Neural crest cell (in vitro differentiated cells): ENCODE results near the gene CCDC70. TPM values are rescaled to one million over a fixed set of nuclear protein-coding genes. Genes with fewer than 3 reads are reported as not detected.

Experiments used
- DNase-seq: peaks from one replicate; pipeline ENCODE4 v3.0.0; 2021; ENCODE audit warnings: low read depth, mixed read lengths, low spot score
- H3K27ac Mint-ChIP-seq: one replicate; pipeline ENCODE4 v1.8.0; 2021; ENCODE audit warnings: mild to moderate bottlenecking, mixed read lengths; ENCODE audit not compliant: unreplicated experiment
- H3K27me3 Mint-ChIP-seq: 2 replicates; pipeline ENCODE4 v1.8.0; 2021; ENCODE audit warnings: low read depth, mild to moderate bottlenecking, mixed read lengths
- H3K36me3 Mint-ChIP-seq: 2 replicates; pipeline ENCODE4 v1.8.0; 2021; ENCODE audit warnings: low read depth, mild to moderate bottlenecking, mixed read lengths
- H3K4me1 Mint-ChIP-seq: 2 replicates; pipeline ENCODE4 v1.8.0; 2021; ENCODE audit warnings: mixed read lengths
- H3K4me3 Mint-ChIP-seq: one replicate; pipeline ENCODE4 v1.8.0; 2021; ENCODE audit warnings: mild to moderate bottlenecking, mixed read lengths
- H3K9me3 Mint-ChIP-seq: 2 replicates; pipeline ENCODE4 v1.8.0; 2021; ENCODE audit warnings: mixed read lengths
- total RNA-seq: library from RNA; stranded (reverse); gene quantifications from 2 replicates; pipeline ENCODE4 v1.2.1, GENCODE V29; 2021
- TF ChIP-seq, protein P1 (sequence below): fragments of 200-600 bp; sonication (generic); conservative IDR thresholded peaks from 2 replicates; pipeline ENCODE4 v1.5.0; 2021; ENCODE audit warnings: antibody characterized with exemption, mild to moderate bottlenecking

Gene CCDC70
- total RNA-seq, 1 donor from 2014 or later: not detected

GRCh38 chr13:51874651-51875050 lies 12.9 kb downstream of the CCDC70 start:
- Mint-ChIP-seq H3K27ac (no peak overlapping the region), H3K36me3 (no peaks in the 10 kb centered on the region), H3K27me3 (peaks cover 88% of the 10 kb centered on the region), H3K4me3 (peak overlapping the region; percentile 4), H3K4me1 (peaks cover 12% of the 10 kb centered on the region), H3K9me3 (no peaks in the 10 kb centered on the region)
- DNase-seq: no peak
- TF ChIP-seq, protein P1, sequence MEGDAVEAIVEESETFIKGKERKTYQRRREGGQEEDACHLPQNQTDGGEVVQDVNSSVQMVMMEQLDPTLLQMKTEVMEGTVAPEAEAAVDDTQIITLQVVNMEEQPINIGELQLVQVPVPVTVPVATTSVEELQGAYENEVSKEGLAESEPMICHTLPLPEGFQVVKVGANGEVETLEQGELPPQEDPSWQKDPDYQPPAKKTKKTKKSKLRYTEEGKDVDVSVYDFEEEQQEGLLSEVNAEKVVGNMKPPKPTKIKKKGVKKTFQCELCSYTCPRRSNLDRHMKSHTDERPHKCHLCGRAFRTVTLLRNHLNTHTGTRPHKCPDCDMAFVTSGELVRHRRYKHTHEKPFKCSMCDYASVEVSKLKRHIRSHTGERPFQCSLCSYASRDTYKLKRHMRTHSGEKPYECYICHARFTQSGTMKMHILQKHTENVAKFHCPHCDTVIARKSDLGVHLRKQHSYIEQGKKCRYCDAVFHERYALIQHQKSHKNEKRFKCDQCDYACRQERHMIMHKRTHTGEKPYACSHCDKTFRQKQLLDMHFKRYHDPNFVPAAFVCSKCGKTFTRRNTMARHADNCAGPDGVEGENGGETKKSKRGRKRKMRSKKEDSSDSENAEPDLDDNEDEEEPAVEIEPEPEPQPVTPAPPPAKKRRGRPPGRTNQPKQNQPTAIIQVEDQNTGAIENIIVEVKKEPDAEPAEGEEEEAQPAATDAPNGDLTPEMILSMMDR: no peak

GRCh38 chr13:51879133-51879532 lies 17.4 kb downstream of the CCDC70 start:
- peaks cover 60% of the 10 kb centered on the region for H3K27me3 Mint-ChIP-seq
- no peak for DNase-seq
- H3K4me1 Mint-ChIP-seq: peaks cover 11% of the 10 kb centered on the region
- TF ChIP-seq, protein P1: no peak
- no peaks in the 10 kb centered on the region for H3K36me3 Mint-ChIP-seq
- H3K27ac Mint-ChIP-seq: no peak overlapping the region
- H3K9me3 Mint-ChIP-seq: no peaks in the 10 kb centered on the region
- no peak overlapping the region for H3K4me3 Mint-ChIP-seq

DNA sequence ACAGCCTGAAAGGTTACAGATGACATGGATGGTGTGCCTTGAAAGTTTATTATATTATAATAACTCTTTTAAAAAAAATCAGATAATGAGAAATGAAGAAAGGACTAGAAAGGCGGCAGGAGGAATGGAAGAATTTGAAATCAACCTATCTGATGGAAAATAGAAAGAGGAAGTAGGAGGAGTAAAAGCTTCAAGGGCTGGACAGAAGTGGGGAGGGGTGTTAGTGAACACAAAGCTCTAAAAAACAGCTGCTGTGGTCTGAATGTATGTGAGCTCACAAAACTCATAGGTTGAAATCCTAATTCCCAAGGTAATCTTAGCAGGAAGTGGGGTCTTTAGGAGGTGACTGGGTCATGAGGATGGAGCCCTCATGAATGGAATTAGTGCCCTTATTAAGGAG lies 19.5 kb downstream of the CCDC70 start:
- TF ChIP-seq, protein P1: no peak
- Mint-ChIP-seq H3K4me1 (no peaks in the 10 kb centered on the region), H3K9me3 (no peaks in the 10 kb centered on the region), H3K27me3 (peaks cover 41% of the 10 kb centered on the region), H3K27ac (no peak overlapping the region), H3K36me3 (no peaks in the 10 kb centered on the region), H3K4me3 (no peak overlapping the region)
- DNase-seq: no peak

- no peak overlapping the region for H3K4me3 Mint-ChIP-seq
- no peak for DNase-seq
- no peaks in the 10 kb centered on the region for H3K4me1 Mint-ChIP-seq
- H3K27me3 Mint-ChIP-seq: peaks cover 35% of the 10 kb centered on the region
- TF ChIP-seq, protein P1: no peak
- H3K36me3 Mint-ChIP-seq: no peaks in the 10 kb centered on the region
- H3K27ac Mint-ChIP-seq: no peak overlapping the region
- H3K9me3 Mint-ChIP-seq: no peaks in the 10 kb centered on the region
Measured at GRCh38 chr13:51882570-51883225, 20.9 kb downstream of the CCDC70 start.

- no peak overlapping the region for H3K4me3 Mint-ChIP-seq
- H3K27me3 Mint-ChIP-seq: peaks cover 31% of the 10 kb centered on the region
- no peaks in the 10 kb centered on the region for H3K9me3 Mint-ChIP-seq
- no peaks in the 10 kb centered on the region for H3K36me3 Mint-ChIP-seq
- TF ChIP-seq, protein P1: no peak
- no peaks in the 10 kb centered on the region for H3K4me1 Mint-ChIP-seq
- DNase-seq: no peak
- H3K27ac Mint-ChIP-seq: no peak overlapping the region
Measured at GRCh38 chr13:51883226-51883600, 21.4 kb downstream of the CCDC70 start.
